Parathyroid adenoma (tissue), 2 donors: ENCODE data around the gene NUP98.

Source experiments
- H2AFZ ChIP-seq: fragments of 300-600 bp; sonication (generic); one replicate; pipeline ENCODE4 v1.7.0; 2017; ENCODE audit warnings: antibody characterized with exemption, mild to moderate bottlenecking
- H3K27ac ChIP-seq: fragments of 300-600 bp; sonication (generic); one replicate; pipeline ENCODE4 v1.7.0; 2017
- H3K27me3 ChIP-seq: fragments of 300-600 bp; sonication (generic); one replicate; pipeline ENCODE4 v1.7.0; 2017; ENCODE audit warnings: low read length; ENCODE audit not compliant: control insufficient read depth, insufficient read depth
- H3K36me3 ChIP-seq: fragments of 300-600 bp; sonication (generic); one replicate; pipeline ENCODE4 v1.7.0; 2017; ENCODE audit warnings: low read length; ENCODE audit not compliant: control insufficient read depth, insufficient read depth
- H3K4me1 ChIP-seq: fragments of 300-600 bp; sonication (generic); one replicate; pipeline ENCODE4 v1.7.0; 2017; ENCODE audit warnings: control low read depth
- H3K4me2 ChIP-seq: fragments of 300-600 bp; sonication (generic); one replicate; pipeline ENCODE4 v1.7.0; 2017; ENCODE audit warnings: low read length
- H3K4me3 ChIP-seq: fragments of 300-600 bp; sonication (generic); one replicate; pipeline ENCODE4 v1.7.0; 2017; ENCODE audit warnings: low read depth, low read length
- H3K79me2 ChIP-seq: fragments of 300-600 bp; sonication (generic); one replicate; pipeline ENCODE4 v1.7.0; 2017; ENCODE audit warnings: control low read depth
- H3K9ac ChIP-seq: fragments of 300-600 bp; sonication (generic); one replicate; pipeline ENCODE4 v1.7.0; 2017; ENCODE audit warnings: mild to moderate bottlenecking
- H3K9me3 ChIP-seq: fragments of 300-600 bp; sonication (generic); one replicate; pipeline ENCODE4 v1.7.0; 2017; ENCODE audit warnings: low read length; ENCODE audit not compliant: control insufficient read depth
- CTCF ChIP-seq: fragments of 300-600 bp; sonication (generic); IDR thresholded peaks from one replicate; pipeline ENCODE4 v1.7.0; 2017; ENCODE audit warnings: antibody characterized with exemption, mild to moderate bottlenecking
- donor health status: primary hyperparathyroidism.

NUP98 gene

GRCh38 chr11:3755151-3755550, 42.2 kb downstream of the NUP98 start:
- Histone ChIP-seq H3K27me3 (no peaks in the 10 kb centered on the region), H3K27ac (no peak overlapping the region), H3K36me3 (no peaks in the 10 kb centered on the region), H3K4me3 (no peak overlapping the region), H2AFZ (no peak overlapping the region), H3K9ac (no peak overlapping the region), H3K9me3 (no peaks in the 10 kb centered on the region), H3K4me2 (no peak overlapping the region), H3K79me2 (no peaks in the 10 kb centered on the region), H3K4me1 (no peaks in the 10 kb centered on the region)
- TF ChIP-seq CTCF = no peak

GRCh38 chr11:3753110-3753509, 44.2 kb downstream of the NUP98 start:
- H3K27me3 ChIP-seq = no peaks in the 10 kb centered on the region
- no peaks in the 10 kb centered on the region for H3K4me1 ChIP-seq
- H3K27ac ChIP-seq = no peak overlapping the region
- H3K9ac ChIP-seq = no peak overlapping the region
- no peaks in the 10 kb centered on the region for H3K9me3 ChIP-seq
- no peak overlapping the region for H3K4me3 ChIP-seq
- H3K79me2 ChIP-seq = no peaks in the 10 kb centered on the region
- no peaks in the 10 kb centered on the region for H3K36me3 ChIP-seq
- no peak overlapping the region for H2AFZ ChIP-seq
- no peak overlapping the region for H3K4me2 ChIP-seq
- TF ChIP-seq CTCF = no peak

GRCh38 chr11:3747704-3748103, 49.6 kb downstream of the NUP98 start:
- Histone ChIP-seq H3K4me1 (no peaks in the 10 kb centered on the region), H3K4me3 (no peak overlapping the region), H3K9me3 (no peaks in the 10 kb centered on the region), H3K27ac (no peak overlapping the region), H3K4me2 (no peak overlapping the region), H3K9ac (no peak overlapping the region), H3K27me3 (no peaks in the 10 kb centered on the region), H3K79me2 (no peaks in the 10 kb centered on the region), H2AFZ (no peak overlapping the region), H3K36me3 (no peaks in the 10 kb centered on the region)
- TF ChIP-seq CTCF = no peak

- TF ChIP-seq CTCF = no peak
- Histone ChIP-seq H3K9me3 (no peaks in the 10 kb centered on the region), H2AFZ (no peak overlapping the region), H3K4me2 (peak overlapping the region; percentile 53), H3K9ac (no peak overlapping the region), H3K4me3 (no peak overlapping the region), H3K27me3 (no peaks in the 10 kb centered on the region), H3K79me2 (no peaks in the 10 kb centered on the region), H3K36me3 (no peaks in the 10 kb centered on the region), H3K27ac (peak overlapping the region; percentile 39), H3K4me1 (no peaks in the 10 kb centered on the region)
Measured at GRCh38 chr11:3745161-3745560, 52.2 kb downstream of the NUP98 start.

GRCh38 chr11:3738723-3739122, 58.6 kb downstream of the NUP98 start:
- Histone ChIP-seq H2AFZ (no peak overlapping the region), H3K27me3 (no peaks in the 10 kb centered on the region), H3K27ac (no peak overlapping the region), H3K4me3 (no peak overlapping the region), H3K79me2 (no peaks in the 10 kb centered on the region), H3K4me2 (no peak overlapping the region), H3K36me3 (no peaks in the 10 kb centered on the region), H3K4me1 (no peaks in the 10 kb centered on the region), H3K9ac (no peak overlapping the region), H3K9me3 (no peaks in the 10 kb centered on the region)
- TF ChIP-seq CTCF = no peak
